ENCODE measurements around the gene SETD1B.
A peak's percentile ranks its signal among the peaks of the same experiment; 100 is the strongest.
"Not testable (repeated sequence)": the region's sequence is repeated elsewhere in the genome, so short reads cannot be mapped to it uniquely, and the experiment has no call there.

SETD1B gene

GRCh38 chr12:121803861-121804416, at the start of gene SETD1B:
Gene SETD1B (plus strand): TSS chr12:121804009. CDS start chr12:121804738, 729 bp downstream.
- peak; percentile 61 to 65 for DNase-seq

GRCh38 chr12:121754836-121755235, 49.0 kb upstream of the SETD1B start:
- DNase-seq, result no peak

- DNase-seq, result no peak
These were observed 48.2 kb upstream of the SETD1B start for GRCh38 chr12:121755591-121755990.

GRCh38 chr12:121758536-121758935, 45.3 kb upstream of the SETD1B start:
- DNase-seq, result not testable (repeated sequence)

GRCh38 chr12:121762269-121762668, 41.5 kb upstream of the SETD1B start:
- no peak for DNase-seq

- DNase-seq, result no peak
These were observed 39.0 kb upstream of the SETD1B start for GRCh38 chr12:121764808-121765207.

GRCh38 chr12:121765573-121765972, 38.2 kb upstream of the SETD1B start:
- DNase-seq, result no peak

- DNase-seq, result no peak
These were observed 37.3 kb upstream of the SETD1B start for GRCh38 chr12:121766290-121767039.

- no peak for DNase-seq
These were observed 36.2 kb upstream of the SETD1B start for GRCh38 chr12:121767525-121768016.

GRCh38 chr12:121769297-121769830, 34.4 kb upstream of the SETD1B start:
- DNase-seq, result no peak

- DNase-seq, result no peak
These were observed 33.9 kb upstream of the SETD1B start for GRCh38 chr12:121769831-121770301.

GRCh38 chr12:121770388-121770787, 33.4 kb upstream of the SETD1B start:
- no peak for DNase-seq

GRCh38 chr12:121770813-121771625, 32.8 kb upstream of the SETD1B start:
- DNase-seq, result no peak

- peak; percentile 83 to 86 for DNase-seq
These were observed 30.6 kb upstream of the SETD1B start for GRCh38 chr12:121773011-121773777.

- DNase-seq, result no peak
These were observed 28.8 kb upstream of the SETD1B start for GRCh38 chr12:121774968-121775474.

GRCh38 chr12:121775501-121775900, 28.3 kb upstream of the SETD1B start:
- DNase-seq, result no peak

GRCh38 chr12:121776190-121777098, 27.4 kb upstream of the SETD1B start:
- peak; percentile 86 to 89 for DNase-seq

- no peak for DNase-seq
These were observed 25.0 kb upstream of the SETD1B start for GRCh38 chr12:121778567-121779421.

- no peak for DNase-seq
These were observed 24.4 kb upstream of the SETD1B start for GRCh38 chr12:121779422-121779895.

- DNase-seq, result no peak
These were observed 23.4 kb upstream of the SETD1B start for GRCh38 chr12:121780429-121780828.
